GM12878 (cell line): Measurements from ENCODE around the gene MAP3K5. TPM values are rescaled to one million over a fixed set of nuclear protein-coding genes. Genes with fewer than 3 reads are reported as not detected.

Experiments used
- BCL11A ChIP-seq: IDR thresholded peaks from 2 replicates; pipeline ENCODE4 v1.6.1; 2011; ENCODE audit warnings: low read depth, low read length
- CBX5 ChIP-seq: sonication (generic); IDR thresholded peaks from 2 replicates; pipeline ENCODE4 v1.6.1; 2016; ENCODE audit warnings: low read depth, moderate library complexity, mild to moderate bottlenecking, inconsistent platforms
- CREB1 ChIP-seq: IDR thresholded peaks from 2 replicates; pipeline ENCODE4 v1.6.1; 2012; ENCODE audit warnings: low read depth, mild to moderate bottlenecking, inconsistent platforms
- FOXK2 ChIP-seq: fragments of 450-650 bp; IDR thresholded peaks from 2 replicates; pipeline ENCODE4 v1.6.1; 2017; ENCODE audit warnings: mild to moderate bottlenecking, moderate library complexity
- HDAC2 ChIP-seq: fragments of 200-600 bp; sonication (generic); IDR thresholded peaks from 2 replicates; pipeline ENCODE4 v1.6.1; 2017
- HDAC6 ChIP-seq: fragments of 200-600 bp; sonication (generic); IDR thresholded peaks from one replicate; pipeline ENCODE4 v1.8.0; 2017; ENCODE audit warnings: antibody characterized with exemption; ENCODE audit not compliant: unreplicated experiment
- IKZF2 ChIP-seq, 2 experiments: fragments of 450-650 bp; IDR thresholded peaks; 2 replicates each; pipeline ENCODE4 v1.6.1; 2017; ENCODE audit warnings: mild to moderate bottlenecking in 2 of 2, moderate library complexity in 2 of 2
- IRF4 ChIP-seq: IDR thresholded peaks from 2 replicates; pipeline ENCODE4 v1.6.1; 2011; ENCODE audit warnings: low read depth, low read length
- LARP7 ChIP-seq: fragments of 450-650 bp; IDR thresholded peaks from 2 replicates; pipeline ENCODE4 v1.6.1; 2017; ENCODE audit warnings: mild to moderate bottlenecking
- MYB ChIP-seq: fragments of 150-350 bp; IDR thresholded peaks from 2 replicates; pipeline ENCODE4 v1.6.1; 2014; ENCODE audit warnings: mild to moderate bottlenecking, low read depth, low read length, borderline replicate concordance
- NFYA ChIP-seq: IDR thresholded peaks from 2 replicates; pipeline ENCODE4 v1.6.1; 2011; ENCODE audit warnings: low read depth, mild to moderate bottlenecking, low read length, improper control_type of control experiment, borderline replicate concordance
- NR2C2 ChIP-seq: IDR thresholded peaks from 2 replicates; pipeline ENCODE4 v1.6.1; 2011; ENCODE audit warnings: borderline replicate concordance, low read depth; ENCODE audit not compliant: control insufficient read depth, insufficient read length
- RAD21 ChIP-seq: IDR thresholded peaks from 2 replicates; pipeline ENCODE4 v1.6.1; 2011; ENCODE audit warnings: mild to moderate bottlenecking, low read depth, low read length, moderate library complexity; ENCODE audit not compliant: insufficient read depth
- RCOR1 ChIP-seq: conservative IDR thresholded peaks from 2 replicates; pipeline ENCODE4 v1.6.1; 2012; ENCODE audit warnings: low read depth, low read length, improper control_type of control experiment
- SIX5 ChIP-seq: IDR thresholded peaks from 2 replicates; pipeline ENCODE4 v1.6.1; 2011; ENCODE audit warnings: mild to moderate bottlenecking, low read depth, low read length, moderate library complexity; ENCODE audit not compliant: severe bottlenecking
- SMC3 ChIP-seq: IDR thresholded peaks from 2 replicates; pipeline ENCODE4 v1.6.1; 2011; ENCODE audit warnings: low read length, improper control_type of control experiment, borderline replicate concordance
- SPI1 ChIP-seq: IDR thresholded peaks from 2 replicates; pipeline ENCODE4 v1.6.1; 2011; ENCODE audit warnings: low read depth, mild to moderate bottlenecking, low read length, moderate library complexity, borderline replicate concordance; ENCODE audit not compliant: insufficient read depth
- TBL1XR1 ChIP-seq: IDR thresholded peaks from 2 replicates; pipeline ENCODE4 v1.6.1; 2012; ENCODE audit warnings: low read depth, low read length, improper control_type of control experiment
- TCF12 ChIP-seq: IDR thresholded peaks from 2 replicates; pipeline ENCODE4 v1.6.1; 2011; ENCODE audit warnings: low read depth, mild to moderate bottlenecking, low read length
- ZNF207 ChIP-seq: fragments of 450-650 bp; IDR thresholded peaks from 2 replicates; pipeline ENCODE4 v1.6.1; 2014; ENCODE audit warnings: antibody characterized with exemption, mild to moderate bottlenecking, borderline replicate concordance
- ZNF687 ChIP-seq: fragments of 450-650 bp; IDR thresholded peaks from 2 replicates; pipeline ENCODE4 v1.6.1; 2017; ENCODE audit warnings: mild to moderate bottlenecking, moderate library complexity
- polyA plus RNA-seq, 11 experiments: library from polyadenylated mRNA; depleted of rRNA in 4 of 11; unstranded in 6 of 11; stranded (reverse) in 5 of 11; fragments of >200 nt; fragmentation: Nextera tagmentation in 4 of 11; fragmentation: Illumina TruSeq in 1 of 11; extraction: Ambion mirVana in 4 of 11; extraction: Trizol in 1 of 11; gene quantifications; 1 replicate in 1 of 11; 2 replicates in 10 of 11; pipeline versions ENCODE4 v1.2.1 to v1.2.3, GENCODE V29; 2011 to 2016; ENCODE audit warnings: inconsistent platforms in 2 of 11, missing spikeins in 2 of 11, low read depth in 1 of 11
- total RNA-seq, 4 experiments: library from RNA; depleted of rRNA in 3 of 4; stranded (reverse); fragments of >200 nt in 3 of 4; fragmentation: Illumina TruSeq in 1 of 4; extraction: Trizol in 1 of 4; gene quantifications; 2 replicates each; pipeline versions ENCODE4 v1.2.1 to v1.2.3, GENCODE V29; 2013 to 2021
- TF ChIP-seq, protein P1 (sequence below): fragments of 450-650 bp; IDR thresholded peaks from 2 replicates; pipeline ENCODE4 v1.6.1; 2018; ENCODE audit warnings: borderline replicate concordance, mild to moderate bottlenecking; ENCODE audit not compliant: partially characterized antibody
- TF ChIP-seq, protein P2 (sequence below): fragments of 150-350 bp; IDR thresholded peaks from 2 replicates; pipeline ENCODE4 v1.6.1; 2014; ENCODE audit warnings: mild to moderate bottlenecking, low read depth, low read length
- TF ChIP-seq, protein P3 (sequence below): IDR thresholded peaks from 2 replicates; pipeline ENCODE4 v1.6.1; 2011; ENCODE audit warnings: borderline replicate concordance, low read depth, mild to moderate bottlenecking, moderate library complexity, low read length; ENCODE audit not compliant: insufficient read depth, poor library complexity, severe bottlenecking

MAP3K5 gene
- total and polyA plus RNA-seq, 10 of the 15 experiments (the other 5 are each of a cell fraction or from before 2014, with no cell fraction given): 5.4 to 34.3 (median 26.4) TPM

GRCh38 chr6:136723780-136724179, 68.5 kb downstream of the MAP3K5 start (continued):
- TF ChIP-seq ZNF687 (no peak), SMC3 (no peak), BCL11A (peak; percentile 44; the same call in 1 of the 2 replicates), HDAC6 (no peak), ZNF207 (no peak), IRF4 (no peak), IKZF2 (IDR thresholded peaks at IDR 0.05) (0 out of 4 replicates have a peak, but pooled peaks of 1 of the 2 experiments have one; percentile 14), NFYA (no peak), SPI1 (no peak), CBX5 (no peak), TBL1XR1 (no peak), RCOR1 (no peak), MYB (no peak), RAD21 (no peak), LARP7 (no peak), NR2C2 (no peak), HDAC2 (no peak), TCF12 (peak; percentile 89), FOXK2 (no peak), CREB1 (no peak), SIX5 (no peak)
- TF ChIP-seq, protein P1, sequence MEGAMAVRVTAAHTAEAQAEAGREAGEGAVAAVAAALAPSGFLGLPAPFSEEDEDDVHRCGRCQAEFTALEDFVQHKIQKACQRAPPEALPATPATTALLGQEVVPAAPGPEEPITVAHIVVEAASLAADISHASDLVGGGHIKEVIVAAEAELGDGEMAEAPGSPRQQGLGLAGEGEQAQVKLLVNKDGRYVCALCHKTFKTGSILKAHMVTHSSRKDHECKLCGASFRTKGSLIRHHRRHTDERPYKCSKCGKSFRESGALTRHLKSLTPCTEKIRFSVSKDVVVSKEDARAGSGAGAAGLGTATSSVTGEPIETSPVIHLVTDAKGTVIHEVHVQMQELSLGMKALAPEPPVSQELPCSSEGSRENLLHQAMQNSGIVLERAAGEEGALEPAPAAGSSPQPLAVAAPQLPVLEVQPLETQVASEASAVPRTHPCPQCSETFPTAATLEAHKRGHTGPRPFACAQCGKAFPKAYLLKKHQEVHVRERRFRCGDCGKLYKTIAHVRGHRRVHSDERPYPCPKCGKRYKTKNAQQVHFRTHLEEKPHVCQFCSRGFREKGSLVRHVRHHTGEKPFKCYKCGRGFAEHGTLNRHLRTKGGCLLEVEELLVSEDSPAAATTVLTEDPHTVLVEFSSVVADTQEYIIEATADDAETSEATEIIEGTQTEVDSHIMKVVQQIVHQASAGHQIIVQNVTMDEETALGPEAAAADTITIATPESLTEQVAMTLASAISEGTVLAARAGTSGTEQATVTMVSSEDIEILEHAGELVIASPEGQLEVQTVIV: no peak
- TF ChIP-seq, protein P2, sequence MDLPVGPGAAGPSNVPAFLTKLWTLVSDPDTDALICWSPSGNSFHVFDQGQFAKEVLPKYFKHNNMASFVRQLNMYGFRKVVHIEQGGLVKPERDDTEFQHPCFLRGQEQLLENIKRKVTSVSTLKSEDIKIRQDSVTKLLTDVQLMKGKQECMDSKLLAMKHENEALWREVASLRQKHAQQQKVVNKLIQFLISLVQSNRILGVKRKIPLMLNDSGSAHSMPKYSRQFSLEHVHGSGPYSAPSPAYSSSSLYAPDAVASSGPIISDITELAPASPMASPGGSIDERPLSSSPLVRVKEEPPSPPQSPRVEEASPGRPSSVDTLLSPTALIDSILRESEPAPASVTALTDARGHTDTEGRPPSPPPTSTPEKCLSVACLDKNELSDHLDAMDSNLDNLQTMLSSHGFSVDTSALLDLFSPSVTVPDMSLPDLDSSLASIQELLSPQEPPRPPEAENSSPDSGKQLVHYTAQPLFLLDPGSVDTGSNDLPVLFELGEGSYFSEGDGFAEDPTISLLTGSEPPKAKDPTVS: no peak
- TF ChIP-seq, protein P3, sequence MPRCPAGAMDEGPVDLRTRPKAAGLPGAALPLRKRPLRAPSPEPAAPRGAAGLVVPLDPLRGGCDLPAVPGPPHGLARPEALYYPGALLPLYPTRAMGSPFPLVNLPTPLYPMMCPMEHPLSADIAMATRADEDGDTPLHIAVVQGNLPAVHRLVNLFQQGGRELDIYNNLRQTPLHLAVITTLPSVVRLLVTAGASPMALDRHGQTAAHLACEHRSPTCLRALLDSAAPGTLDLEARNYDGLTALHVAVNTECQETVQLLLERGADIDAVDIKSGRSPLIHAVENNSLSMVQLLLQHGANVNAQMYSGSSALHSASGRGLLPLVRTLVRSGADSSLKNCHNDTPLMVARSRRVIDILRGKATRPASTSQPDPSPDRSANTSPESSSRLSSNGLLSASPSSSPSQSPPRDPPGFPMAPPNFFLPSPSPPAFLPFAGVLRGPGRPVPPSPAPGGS: no peak
